Vagina (tissue), 2 donors: ENCODE measurements around the gene TST.

Experiments
- CTCF ChIP-seq, 3 experiments: fragments of 450-650 bp in 2 of 3; fragments of 200-600 bp in 1 of 3; sonication (generic) in 1 of 3; IDR thresholded peaks; one replicate each; pipeline ENCODE4 v1.5.1; 2017 to 2019; ENCODE audit warnings: antibody characterized with exemption in 3 of 3, mild to moderate bottlenecking in 2 of 3, moderate library complexity in 2 of 3
- POLR2A ChIP-seq, 2 donors: fragments of 450-650 bp; IDR thresholded peaks; one replicate each; pipeline ENCODE4 v1.6.1; 2017; ENCODE audit warnings: antibody characterized with exemption in 2 of 2, mild to moderate bottlenecking in 2 of 2, moderate library complexity in 2 of 2

GRCh38 chr22:36981247-36981775 lies 37.9 kb downstream of the TST start:
- TF ChIP-seq CTCF (IDR thresholded peaks at IDR 0.05), result no peak
- no peak for TF ChIP-seq POLR2A (IDR thresholded peaks at IDR 0.05)
